Astrocyte (in vitro differentiated cells and primary cell): ENCODE results near the gene CRELD2. TPM values are rescaled to one million over a fixed set of nuclear protein-coding genes. Genes with fewer than 3 reads are reported as not detected.

Source experiments
- DNase-seq: peaks from one replicate; pipeline ENCODE4 v3.0.0-alpha.2; 2010; ENCODE audit warnings: low read depth
- FAIRE-seq: peaks from 2 replicates; lab custom pipeline; 2011; peaks lifted over from hg19 to GRCh38; lab: Jason Lieb, UNC
- H2AFZ ChIP-seq: 2 replicates; pipeline ENCODE4 v1.6.0; 2012; ENCODE audit warnings: low read depth, low read length, inconsistent platforms
- H3K27ac ChIP-seq: 2 replicates; pipeline ENCODE4 v1.5.1; 2011; ENCODE audit warnings: low read depth, low read length, inconsistent platforms
- H3K27me3 ChIP-seq: 2 replicates; pipeline ENCODE4 v1.6.0; 2011; ENCODE audit warnings: low read length, inconsistent platforms; ENCODE audit not compliant: insufficient read depth
- H3K36me3 ChIP-seq: 2 replicates; pipeline ENCODE4 v1.5.1; 2011; ENCODE audit warnings: low read length, inconsistent platforms; ENCODE audit not compliant: insufficient read depth
- H3K4me1 ChIP-seq: 2 replicates; pipeline ENCODE4 v1.5.1; 2011; ENCODE audit warnings: low read length, inconsistent platforms; ENCODE audit not compliant: insufficient read depth
- H3K4me2 ChIP-seq: 2 replicates; pipeline ENCODE4 v1.6.0; 2012; ENCODE audit warnings: low read length, inconsistent platforms
- H3K4me3 ChIP-seq: 2 replicates; pipeline ENCODE4 v1.5.1; 2011; ENCODE audit warnings: low read depth, mild to moderate bottlenecking, low read length, inconsistent platforms; ENCODE audit not compliant: insufficient read depth
- H3K79me2 ChIP-seq: 2 replicates; pipeline ENCODE4 v1.6.0; 2012; ENCODE audit warnings: mild to moderate bottlenecking, low read length, inconsistent platforms; ENCODE audit not compliant: insufficient read depth
- H3K9ac ChIP-seq: 2 replicates; pipeline ENCODE4 v1.6.0; 2012; ENCODE audit warnings: mild to moderate bottlenecking, low read length, inconsistent platforms
- H3K9me3 ChIP-seq: 2 replicates; pipeline ENCODE4 v1.5.1; 2012; ENCODE audit warnings: low read depth, mild to moderate bottlenecking, low read length, inconsistent platforms; ENCODE audit not compliant: insufficient read depth
- H4K20me1 ChIP-seq: 2 replicates; pipeline ENCODE4 v1.6.0; 2012; ENCODE audit warnings: low read length, inconsistent platforms; ENCODE audit not compliant: insufficient read depth
- H3K27ac Mint-ChIP-seq: one replicate; pipeline ENCODE4 v1.8.0; 2021; ENCODE audit warnings: mild to moderate bottlenecking, mixed read lengths; ENCODE audit not compliant: unreplicated experiment
- H3K27me3 Mint-ChIP-seq: one replicate; pipeline ENCODE4 v1.8.0; 2021; ENCODE audit warnings: low read depth, mixed read lengths; ENCODE audit not compliant: unreplicated experiment
- H3K36me3 Mint-ChIP-seq: one replicate; pipeline ENCODE4 v1.8.0; 2021; ENCODE audit warnings: low read depth, mixed read lengths; ENCODE audit not compliant: unreplicated experiment
- H3K4me1 Mint-ChIP-seq: one replicate; pipeline ENCODE4 v1.8.0; 2021; ENCODE audit warnings: low read depth, mixed read lengths; ENCODE audit not compliant: unreplicated experiment
- H3K4me3 Mint-ChIP-seq: one replicate; pipeline ENCODE4 v1.8.0; 2021; ENCODE audit warnings: mild to moderate bottlenecking, moderate library complexity, mixed read lengths; ENCODE audit not compliant: unreplicated experiment
- H3K9me3 Mint-ChIP-seq: one replicate; pipeline ENCODE4 v1.8.0; 2021; ENCODE audit warnings: mild to moderate bottlenecking, mixed read lengths; ENCODE audit not compliant: unreplicated experiment
- CTCF ChIP-seq: IDR thresholded peaks from 2 replicates; pipeline ENCODE4 v1.5.1; 2011; ENCODE audit warnings: low read depth, mild to moderate bottlenecking, inconsistent platforms, low read length, moderate library complexity; ENCODE audit not compliant: insufficient read depth
- EZH2 ChIP-seq: IDR thresholded peaks from 2 replicates; pipeline ENCODE4 v1.6.1; 2012; ENCODE audit warnings: mild to moderate bottlenecking, low read length, inconsistent platforms; ENCODE audit not compliant: insufficient read depth
- total RNA-seq: library from RNA; stranded (reverse); gene quantifications from 2 replicates; pipeline ENCODE4 v1.2.1, GENCODE V29; 2021

Gene CRELD2
- total RNA-seq, 1 donor from 2014 or later, result 49.6 TPM

GRCh38 chr22:49941507-49942316, 23.3 kb downstream of the CRELD2 start:
- no peak overlapping the region for H3K4me2 ChIP-seq
- H3K4me3 ChIP-seq, result no peak overlapping the region
- no peaks in the 10 kb centered on the region for H3K9me3 ChIP-seq
- Mint-ChIP-seq H3K27me3 (peaks cover 4% of the 10 kb centered on the region), H3K4me3 (no peak overlapping the region), H3K9me3 (peaks cover 2% of the 10 kb centered on the region), H3K4me1 (no peaks in the 10 kb centered on the region), H3K36me3 (no peaks in the 10 kb centered on the region), H3K27ac (no peak overlapping the region)
- DNase-seq (no peak), FAIRE-seq (no peak)
- H3K27ac ChIP-seq, result no peak overlapping the region
- no peaks in the 10 kb centered on the region for H3K36me3 ChIP-seq
- H3K79me2 ChIP-seq, result no peaks in the 10 kb centered on the region
- H2AFZ ChIP-seq, result no peak overlapping the region
- TF ChIP-seq EZH2 (no peak), CTCF (no peak)
- no peaks in the 10 kb centered on the region for H3K27me3 ChIP-seq
- no peak overlapping the region for H3K9ac ChIP-seq
- peaks cover 6% of the 10 kb centered on the region for H3K4me1 ChIP-seq
- no peaks in the 10 kb centered on the region for H4K20me1 ChIP-seq

GRCh38 chr22:49942565-49943404, 24.4 kb downstream of the CRELD2 start:
- peaks cover 6% of the 10 kb centered on the region for H3K27me3 Mint-ChIP-seq
- no peaks in the 10 kb centered on the region for H3K79me2 ChIP-seq
- H3K27ac ChIP-seq, result no peak overlapping the region
- no peaks in the 10 kb centered on the region for H3K4me1 ChIP-seq
- FAIRE-seq, result no peak
- H3K27me3 ChIP-seq, result no peaks in the 10 kb centered on the region
- peaks cover 2% of the 10 kb centered on the region for H3K4me1 Mint-ChIP-seq
- H3K4me3 ChIP-seq, result no peak overlapping the region
- DNase-seq, result no peak
- no peak overlapping the region for H3K27ac Mint-ChIP-seq
- H3K9me3 Mint-ChIP-seq, result peaks cover 2% of the 10 kb centered on the region
- H3K36me3 ChIP-seq, result no peaks in the 10 kb centered on the region
- no peak overlapping the region for H2AFZ ChIP-seq
- TF ChIP-seq CTCF (no peak), EZH2 (no peak)
- no peak overlapping the region for H3K4me3 Mint-ChIP-seq
- H3K36me3 Mint-ChIP-seq, result no peaks in the 10 kb centered on the region
- no peaks in the 10 kb centered on the region for H4K20me1 ChIP-seq
- H3K4me2 ChIP-seq, result no peak overlapping the region
- no peak overlapping the region for H3K9ac ChIP-seq
- H3K9me3 ChIP-seq, result no peaks in the 10 kb centered on the region
